ENCODE results near the gene FTSJ3. TPM values are rescaled to one million over a fixed set of nuclear protein-coding genes. Genes with fewer than 3 reads are reported as not detected.

FTSJ3 gene
- total RNA-seq, 1 donor from 2014 or later: 50.2 TPM

GRCh38 chr17:63809970-63810369 lies 17.5 kb downstream of the FTSJ3 start:
- H3K4me3 Mint-ChIP-seq (ENCODE audit: unreplicated experiment): no peak overlapping the region
- TF ChIP-seq EZH2 (IDR thresholded peaks at IDR 0.05; ENCODE audit: insufficient read depth, low read length): no peak
- TF ChIP-seq, protein P1, sequence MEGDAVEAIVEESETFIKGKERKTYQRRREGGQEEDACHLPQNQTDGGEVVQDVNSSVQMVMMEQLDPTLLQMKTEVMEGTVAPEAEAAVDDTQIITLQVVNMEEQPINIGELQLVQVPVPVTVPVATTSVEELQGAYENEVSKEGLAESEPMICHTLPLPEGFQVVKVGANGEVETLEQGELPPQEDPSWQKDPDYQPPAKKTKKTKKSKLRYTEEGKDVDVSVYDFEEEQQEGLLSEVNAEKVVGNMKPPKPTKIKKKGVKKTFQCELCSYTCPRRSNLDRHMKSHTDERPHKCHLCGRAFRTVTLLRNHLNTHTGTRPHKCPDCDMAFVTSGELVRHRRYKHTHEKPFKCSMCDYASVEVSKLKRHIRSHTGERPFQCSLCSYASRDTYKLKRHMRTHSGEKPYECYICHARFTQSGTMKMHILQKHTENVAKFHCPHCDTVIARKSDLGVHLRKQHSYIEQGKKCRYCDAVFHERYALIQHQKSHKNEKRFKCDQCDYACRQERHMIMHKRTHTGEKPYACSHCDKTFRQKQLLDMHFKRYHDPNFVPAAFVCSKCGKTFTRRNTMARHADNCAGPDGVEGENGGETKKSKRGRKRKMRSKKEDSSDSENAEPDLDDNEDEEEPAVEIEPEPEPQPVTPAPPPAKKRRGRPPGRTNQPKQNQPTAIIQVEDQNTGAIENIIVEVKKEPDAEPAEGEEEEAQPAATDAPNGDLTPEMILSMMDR (IDR thresholded peaks at IDR 0.05; ENCODE audit: insufficient read depth, low read depth, low read length): no peak
- H3K27ac ChIP-seq (ENCODE audit: low read depth, low read length): no peak overlapping the region
- H3K4me3 ChIP-seq (ENCODE audit: insufficient read depth, low read depth, low read length): no peak overlapping the region
- peaks cover 18% of the 10 kb centered on the region for H3K79me2 ChIP-seq (ENCODE audit: insufficient read depth, low read length)
- H3K4me1 Mint-ChIP-seq (ENCODE audit: low read depth, unreplicated experiment): no peaks in the 10 kb centered on the region
- no peaks in the 10 kb centered on the region for H3K9me3 ChIP-seq (ENCODE audit: insufficient read depth, low read depth, low read length)
- no peak overlapping the region for H3K4me2 ChIP-seq (ENCODE audit: low read length)
- no peak for FAIRE-seq
- H2AFZ ChIP-seq (ENCODE audit: low read depth, low read length): no peak overlapping the region
- no peaks in the 10 kb centered on the region for H3K9me3 Mint-ChIP-seq (ENCODE audit: unreplicated experiment)
- H3K4me1 ChIP-seq (ENCODE audit: insufficient read depth, low read length): no peaks in the 10 kb centered on the region
- no peaks in the 10 kb centered on the region for H3K27me3 ChIP-seq (ENCODE audit: insufficient read depth, low read length)
- H3K36me3 Mint-ChIP-seq (ENCODE audit: low read depth, unreplicated experiment): peaks cover 10% of the 10 kb centered on the region
- H4K20me1 ChIP-seq (ENCODE audit: insufficient read depth, low read length): peaks cover 16% of the 10 kb centered on the region
- H3K36me3 ChIP-seq (ENCODE audit: insufficient read depth, low read length): peaks cover 83% of the 10 kb centered on the region
- DNase-seq (ENCODE audit: low read depth): no peak
- no peak overlapping the region for H3K27ac Mint-ChIP-seq (ENCODE audit: unreplicated experiment)
- H3K27me3 Mint-ChIP-seq (ENCODE audit: low read depth, unreplicated experiment): no peaks in the 10 kb centered on the region
- H3K9ac ChIP-seq (ENCODE audit: low read length): no peak overlapping the region

DNA sequence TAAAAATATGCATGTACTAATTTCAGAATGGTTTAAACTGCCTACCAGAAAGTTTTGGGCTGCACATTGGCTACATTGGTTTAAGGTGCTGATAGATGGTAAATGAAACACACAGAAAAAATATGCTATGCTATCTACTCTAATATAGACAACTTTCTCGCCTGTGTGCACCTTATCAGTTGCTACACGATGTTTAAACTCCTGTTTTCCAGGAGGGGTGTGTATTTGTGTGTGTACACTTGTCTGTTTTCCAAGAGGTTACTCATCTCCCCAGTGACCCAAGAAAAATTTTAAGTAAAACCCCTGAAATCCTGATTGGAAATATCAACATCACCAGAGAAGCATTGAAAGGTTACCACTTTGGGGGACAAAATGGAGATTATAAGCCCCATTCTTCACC lies 21.9 kb downstream of the FTSJ3 start:
- Histone ChIP-seq H3K79me2 (ENCODE audit: insufficient read depth, low read length) (peaks cover 27% of the 10 kb centered on the region), H3K27me3 (ENCODE audit: insufficient read depth, low read length) (no peaks in the 10 kb centered on the region), H3K4me2 (ENCODE audit: low read length) (no peak overlapping the region), H3K9ac (ENCODE audit: low read length) (no peak overlapping the region), H3K36me3 (ENCODE audit: insufficient read depth, low read length) (peaks cover 70% of the 10 kb centered on the region), H4K20me1 (ENCODE audit: insufficient read depth, low read length) (peaks cover 5% of the 10 kb centered on the region), H3K4me3 (ENCODE audit: insufficient read depth, low read depth, low read length) (no peak overlapping the region), H3K27ac (ENCODE audit: low read depth, low read length) (no peak overlapping the region), H3K9me3 (ENCODE audit: insufficient read depth, low read depth, low read length) (no peaks in the 10 kb centered on the region), H2AFZ (ENCODE audit: low read depth, low read length) (no peak overlapping the region), H3K4me1 (ENCODE audit: insufficient read depth, low read length) (no peaks in the 10 kb centered on the region)
- Mint-ChIP-seq H3K4me3 (ENCODE audit: unreplicated experiment) (no peak overlapping the region), H3K27me3 (ENCODE audit: low read depth, unreplicated experiment) (no peaks in the 10 kb centered on the region), H3K4me1 (ENCODE audit: low read depth, unreplicated experiment) (no peaks in the 10 kb centered on the region), H3K36me3 (ENCODE audit: low read depth, unreplicated experiment) (peaks cover 2% of the 10 kb centered on the region), H3K9me3 (ENCODE audit: unreplicated experiment) (no peaks in the 10 kb centered on the region), H3K27ac (ENCODE audit: unreplicated experiment) (no peak overlapping the region)
- no peak for DNase-seq (ENCODE audit: low read depth)
- FAIRE-seq: no peak
- TF ChIP-seq, protein P1 (IDR thresholded peaks at IDR 0.05; ENCODE audit: insufficient read depth, low read depth, low read length): no peak

GRCh38 chr17:63804328-63804727 lies 23.1 kb downstream of the FTSJ3 start:
- Mint-ChIP-seq H3K4me3 (ENCODE audit: unreplicated experiment) (no peak overlapping the region), H3K9me3 (ENCODE audit: unreplicated experiment) (no peaks in the 10 kb centered on the region), H3K4me1 (ENCODE audit: low read depth, unreplicated experiment) (no peaks in the 10 kb centered on the region), H3K27me3 (ENCODE audit: low read depth, unreplicated experiment) (no peaks in the 10 kb centered on the region), H3K36me3 (ENCODE audit: low read depth, unreplicated experiment) (peaks cover 2% of the 10 kb centered on the region), H3K27ac (ENCODE audit: unreplicated experiment) (no peak overlapping the region)
- Histone ChIP-seq H3K4me3 (ENCODE audit: insufficient read depth, low read depth, low read length) (no peak overlapping the region), H3K4me2 (ENCODE audit: low read length) (no peak overlapping the region), H3K27ac (ENCODE audit: low read depth, low read length) (no peak overlapping the region), H2AFZ (ENCODE audit: low read depth, low read length) (no peak overlapping the region), H3K4me1 (ENCODE audit: insufficient read depth, low read length) (no peaks in the 10 kb centered on the region), H3K79me2 (ENCODE audit: insufficient read depth, low read length) (peaks cover 34% of the 10 kb centered on the region), H3K9ac (ENCODE audit: low read length) (no peak overlapping the region), H3K9me3 (ENCODE audit: insufficient read depth, low read depth, low read length) (no peaks in the 10 kb centered on the region), H3K27me3 (ENCODE audit: insufficient read depth, low read length) (no peaks in the 10 kb centered on the region), H4K20me1 (ENCODE audit: insufficient read depth, low read length) (peaks cover 5% of the 10 kb centered on the region), H3K36me3 (ENCODE audit: insufficient read depth, low read length) (peaks cover 71% of the 10 kb centered on the region)
- TF ChIP-seq EZH2 (IDR thresholded peaks at IDR 0.05; ENCODE audit: insufficient read depth, low read length): no peak
- TF ChIP-seq, protein P1 (IDR thresholded peaks at IDR 0.05; ENCODE audit: insufficient read depth, low read depth, low read length): no peak
- no peak for DNase-seq (ENCODE audit: low read depth)
- FAIRE-seq: no peak

Measured in astrocyte (in vitro differentiated cells and primary cell).